HCT116 (cell line): ENCODE results near the gene CSNK2A1. TPM values are rescaled to one million over a fixed set of nuclear protein-coding genes. Genes with fewer than 3 reads are reported as not detected.

Source experiments
- ATAC-seq: fragments of 200-7000 bp; cut with Tn5 transposase; 2 replicates; pipeline ENCODE4 v1.9.1; 2020; ENCODE audit warnings: mild to moderate bottlenecking, moderate library complexity
- BruUV-seq: library from RNA; stranded (reverse); fragments of 400-500 nt; replicated peaks from 2 replicates; lab custom pipeline; 2021; lab: Mats Ljungman, UMichigan
- CTCF ChIA-PET: fragments of 300-600 bp; sonication (Branson Sonifier 250); formaldehyde crosslinking; loops from one replicate; lab custom pipeline; 2021; ENCODE audit warnings: antibody characterized with exemption; lab: Charles Lee
- POLR2A ChIA-PET: fragments of 300-600, 350-600 bp; sonication (Branson Sonifier 250); formaldehyde crosslinking; loops from one replicate; lab custom pipeline; 2021; ENCODE audit warnings: antibody characterized with exemption; lab: Charles Lee
- RAD21 ChIA-PET, 2 experiments: fragments of 300-600 bp; sonication (Branson Sonifier 250); formaldehyde crosslinking; loops; one replicate each; lab custom pipeline; 2023; ENCODE audit warnings: low total read pairs in 2 of 2; ENCODE audit not compliant: uncharacterized antibody in 2 of 2, unreplicated experiment in 2 of 2, low non-redundant PET in 1 of 2; lab: Charles Lee
- DNase-seq: peaks from one replicate; pipeline ENCODE4 v3.0.0-alpha.2; 2010; ENCODE audit warnings: low read depth, low spot score
- H2AFZ ChIP-seq: fragments of 200-600 bp; shearing (Covaris generic), sonication (generic); 2 replicates; pipeline ENCODE4 v1.6.1; 2017; ENCODE audit warnings: low read depth, mixed run types, mixed read lengths, antibody characterized with exemption, low read length; ENCODE audit not compliant: poor library complexity, severe bottlenecking
- H3K27ac ChIP-seq: 2 replicates; pipeline ENCODE4 v1.5.1; 2012; ENCODE audit warnings: low read depth, low read length
- H3K27me3 ChIP-seq: fragments of 200-600 bp; sonication (generic); 2 replicates; pipeline ENCODE4 v1.6.1; 2016; ENCODE audit warnings: mixed run types, low read length, mixed read lengths; ENCODE audit not compliant: insufficient read depth
- H3K36me3 ChIP-seq, 2 experiments: fragments of 200-500 bp in 1 of 2; fragments of 200-600 bp in 1 of 2; sonication (Bioruptor generic) in 1 of 2; sonication (generic) in 1 of 2; 2 replicates each; pipeline versions ENCODE4 v1.5.1 to v1.6.1; 2014 to 2016; ENCODE audit warnings: low read length in 2 of 2, inconsistent platforms in 1 of 2, mixed read lengths in 1 of 2, mixed run types in 1 of 2; ENCODE audit not compliant: insufficient read depth in 2 of 2, control insufficient read depth in 1 of 2
- H3K4me1 ChIP-seq, 2 experiments: fragments of 200-600 bp in 1 of 2; sonication (generic) in 1 of 2; 2 replicates each; pipeline versions ENCODE4 v1.5.1 to v1.6.1; 2012 to 2017; ENCODE audit warnings: low read length in 2 of 2, inconsistent platforms in 1 of 2, mild to moderate bottlenecking in 1 of 2, mixed read lengths in 1 of 2, mixed run types in 1 of 2, moderate library complexity in 1 of 2; ENCODE audit not compliant: insufficient read depth in 2 of 2, control insufficient read depth in 1 of 2
- H3K4me2 ChIP-seq: fragments of 200-600 bp; sonication (generic); 2 replicates; pipeline ENCODE4 v1.6.1; 2017; ENCODE audit warnings: mixed run types, low read length, mixed read lengths
- H3K4me3 ChIP-seq, 2 experiments: fragments of 200-600 bp in 1 of 2; sonication (generic) in 1 of 2; replicated peaks in 1 of 2; 2 replicates each; pipeline ENCODE4 v1.5.1; 2011 to 2016; ENCODE audit warnings: low read length in 2 of 2, control low read depth in 1 of 2, low read depth in 1 of 2, mild to moderate bottlenecking in 1 of 2, mixed read lengths in 1 of 2, mixed run types in 1 of 2
- H3K79me2 ChIP-seq: fragments of 200-600 bp; sonication (generic); 2 replicates; pipeline ENCODE4 v1.6.1; 2017; ENCODE audit warnings: mild to moderate bottlenecking, mixed run types, low read length, moderate library complexity, mixed read lengths; ENCODE audit not compliant: insufficient read depth
- H3K9ac ChIP-seq: fragments of 200-600 bp; sonication (generic); 2 replicates; pipeline ENCODE4 v1.6.1; 2016; ENCODE audit warnings: low read length, mixed read lengths
- H3K9me2 ChIP-seq: fragments of 200-600 bp; sonication (generic), shearing (Covaris generic); 2 replicates; pipeline ENCODE4 v1.6.1; 2017; ENCODE audit warnings: mixed run types, mild to moderate bottlenecking, moderate library complexity; ENCODE audit not compliant: insufficient read depth
- H3K9me3 ChIP-seq, 2 experiments: fragments of 200-500 bp in 1 of 2; fragments of 200-600 bp in 1 of 2; sonication (Bioruptor generic) in 1 of 2; sonication (generic) in 1 of 2; 2 replicates each; pipeline ENCODE4 v1.6.1; 2014 to 2017; ENCODE audit warnings: low read length in 2 of 2, mixed read lengths in 2 of 2, inconsistent platforms in 1 of 2, low read depth in 1 of 2, mild to moderate bottlenecking in 1 of 2, mixed run types in 1 of 2, moderate library complexity in 1 of 2; ENCODE audit not compliant: control insufficient read depth in 1 of 2, insufficient read depth in 1 of 2
- H4K20me1 ChIP-seq: fragments of 200-600 bp; sonication (generic), shearing (Covaris generic); 2 replicates; pipeline ENCODE4 v1.6.1; 2017; ENCODE audit warnings: mixed run types, mild to moderate bottlenecking, moderate library complexity; ENCODE audit not compliant: insufficient read depth
- EGR1 ChIP-seq: IDR thresholded peaks from 2 replicates; pipeline ENCODE4 v1.6.1; 2012; ENCODE audit warnings: low read depth
- FOSL1 ChIP-seq: IDR thresholded peaks from 2 replicates; pipeline ENCODE4 v1.6.1; 2012; ENCODE audit warnings: low read depth
- JUND ChIP-seq: IDR thresholded peaks from 2 replicates; pipeline ENCODE4 v1.6.1; 2012
- POLR2A ChIP-seq: IDR thresholded peaks from 2 replicates; pipeline ENCODE4 v1.7.0; 2011; ENCODE audit warnings: borderline replicate concordance; ENCODE audit not compliant: insufficient read depth, insufficient read length; ENCODE audit errors: extremely low read depth
- POLR2AphosphoS5 ChIP-seq: IDR thresholded peaks from 2 replicates; pipeline ENCODE4 v1.6.1; 2011; ENCODE audit warnings: mild to moderate bottlenecking, low read depth, low read length, moderate library complexity
- SIN3A ChIP-seq: IDR thresholded peaks from 2 replicates; pipeline ENCODE4 v1.6.1; 2012; ENCODE audit warnings: low read depth
- SRF ChIP-seq: IDR thresholded peaks from 2 replicates; pipeline ENCODE4 v1.6.1; 2012; ENCODE audit warnings: low read depth
- ZNF274 ChIP-seq: fragments of 200-500 bp; sonication (Bioruptor generic); IDR thresholded peaks from 2 replicates; pipeline ENCODE4 v1.6.1; 2014; ENCODE audit warnings: mild to moderate bottlenecking, low read depth, low read length, inconsistent platforms
- intact Hi-C: fragments of 100-400 bp; cut with micrococcal nuclease; formaldehyde crosslinking; loops from 2 replicates; pipeline ENCODE4 v1.10.0; 2022
- total RNA-seq: library from RNA; stranded (reverse); gene quantifications from one replicate; pipeline ENCODE4 v1.2.1, GENCODE V29; 2021; ENCODE audit not compliant: unreplicated experiment
- TF ChIP-seq, protein P1 (sequence below): IDR thresholded peaks from 2 replicates; pipeline ENCODE4 v1.6.1; 2012; ENCODE audit warnings: low read depth
- TF ChIP-seq, protein P2 (sequence below): IDR thresholded peaks from 2 replicates; pipeline ENCODE4 v1.6.1; 2012
- TF ChIP-seq, protein P3 (sequence below): IDR thresholded peaks from 2 replicates; pipeline ENCODE4 v1.6.1; 2011; ENCODE audit warnings: mild to moderate bottlenecking, low read length, moderate library complexity; ENCODE audit not compliant: insufficient replicate concordance; ENCODE audit errors: extremely low read depth
- TF ChIP-seq, protein P4 (sequence below), 3 experiments: fragments of 200-600 bp in 1 of 3; sonication (generic) in 1 of 3; IDR thresholded peaks in 2 of 3; conservative IDR thresholded peaks in 1 of 3; 2 replicates each; pipeline ENCODE4 v1.5.1; 2012 to 2017; ENCODE audit warnings: low read depth in 2 of 3, low read length in 2 of 3, antibody characterized with exemption in 1 of 3, borderline replicate concordance in 1 of 3, control low read depth in 1 of 3, mild to moderate bottlenecking in 1 of 3, mixed read lengths in 1 of 3, mixed run types in 1 of 3, moderate library complexity in 1 of 3; ENCODE audit not compliant: insufficient read depth in 1 of 3

Gene CSNK2A1
- total RNA-seq, 1 experiment from 2014 or later = 284 TPM

DNA sequence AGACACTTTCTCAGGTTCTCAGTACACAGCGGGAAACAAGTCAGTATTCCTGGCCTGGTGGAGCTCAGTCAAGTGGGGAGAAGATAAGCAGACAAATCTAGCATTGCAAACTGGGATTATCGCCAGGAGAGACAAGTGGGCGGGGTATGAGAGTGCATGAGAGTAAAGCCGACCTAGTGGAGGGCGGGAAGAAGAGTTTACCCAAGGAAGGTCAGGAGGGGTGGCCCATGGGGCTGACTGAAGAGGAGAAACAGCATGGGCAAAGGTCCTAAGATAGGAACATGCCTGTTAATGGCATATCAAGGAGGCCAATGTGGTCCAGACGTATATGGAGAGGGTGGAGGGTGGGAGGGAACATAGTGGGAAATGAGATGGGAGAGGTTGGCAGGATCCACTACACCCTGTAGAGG lies 12.4 kb upstream of the CSNK2A1 start (continued):
- TF ChIP-seq, protein P1, sequence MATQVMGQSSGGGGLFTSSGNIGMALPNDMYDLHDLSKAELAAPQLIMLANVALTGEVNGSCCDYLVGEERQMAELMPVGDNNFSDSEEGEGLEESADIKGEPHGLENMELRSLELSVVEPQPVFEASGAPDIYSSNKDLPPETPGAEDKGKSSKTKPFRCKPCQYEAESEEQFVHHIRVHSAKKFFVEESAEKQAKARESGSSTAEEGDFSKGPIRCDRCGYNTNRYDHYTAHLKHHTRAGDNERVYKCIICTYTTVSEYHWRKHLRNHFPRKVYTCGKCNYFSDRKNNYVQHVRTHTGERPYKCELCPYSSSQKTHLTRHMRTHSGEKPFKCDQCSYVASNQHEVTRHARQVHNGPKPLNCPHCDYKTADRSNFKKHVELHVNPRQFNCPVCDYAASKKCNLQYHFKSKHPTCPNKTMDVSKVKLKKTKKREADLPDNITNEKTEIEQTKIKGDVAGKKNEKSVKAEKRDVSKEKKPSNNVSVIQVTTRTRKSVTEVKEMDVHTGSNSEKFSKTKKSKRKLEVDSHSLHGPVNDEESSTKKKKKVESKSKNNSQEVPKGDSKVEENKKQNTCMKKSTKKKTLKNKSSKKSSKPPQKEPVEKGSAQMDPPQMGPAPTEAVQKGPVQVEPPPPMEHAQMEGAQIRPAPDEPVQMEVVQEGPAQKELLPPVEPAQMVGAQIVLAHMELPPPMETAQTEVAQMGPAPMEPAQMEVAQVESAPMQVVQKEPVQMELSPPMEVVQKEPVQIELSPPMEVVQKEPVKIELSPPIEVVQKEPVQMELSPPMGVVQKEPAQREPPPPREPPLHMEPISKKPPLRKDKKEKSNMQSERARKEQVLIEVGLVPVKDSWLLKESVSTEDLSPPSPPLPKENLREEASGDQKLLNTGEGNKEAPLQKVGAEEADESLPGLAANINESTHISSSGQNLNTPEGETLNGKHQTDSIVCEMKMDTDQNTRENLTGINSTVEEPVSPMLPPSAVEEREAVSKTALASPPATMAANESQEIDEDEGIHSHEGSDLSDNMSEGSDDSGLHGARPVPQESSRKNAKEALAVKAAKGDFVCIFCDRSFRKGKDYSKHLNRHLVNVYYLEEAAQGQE = no peak
- TF ChIP-seq EGR1 (no peak), FOSL1 (no peak), JUND (no peak), SRF (no peak)

DNA sequence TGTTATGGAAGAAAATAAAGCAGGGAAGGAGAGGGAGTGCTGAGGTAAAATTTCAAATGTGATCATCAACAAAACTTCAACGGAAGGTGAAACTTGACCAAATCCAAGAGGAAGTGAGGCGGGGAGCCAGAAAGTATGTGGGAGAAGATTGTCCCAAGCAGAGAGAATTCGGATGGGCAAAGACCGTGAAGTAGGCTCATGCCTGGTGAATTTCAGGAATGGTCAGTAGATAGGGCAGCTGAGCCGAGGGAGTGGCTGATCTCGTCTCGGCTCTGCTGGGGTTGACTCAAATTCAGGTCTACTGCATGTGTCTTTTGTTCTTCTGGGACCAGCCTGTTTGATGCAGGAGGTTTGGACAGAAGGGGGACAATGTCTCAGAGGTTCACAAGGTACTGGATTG lies 7.0 kb upstream of the CSNK2A1 start:
- H3K36me3 ChIP-seq = no peaks in the 10 kb centered on the region
- H3K9me2 ChIP-seq = no peaks in the 10 kb centered on the region
- CTCF ChIA-PET = no interaction called here
- no TSS peak for BruUV-seq
- no peaks in the 10 kb centered on the region for H3K27me3 ChIP-seq
- H3K4me2 ChIP-seq = no peak overlapping the region
- POLR2A ChIA-PET = no interaction called here
- H3K9me3 ChIP-seq = no peaks in the 10 kb centered on the region
- H2AFZ ChIP-seq = no peak overlapping the region
- no peaks in the 10 kb centered on the region for H4K20me1 ChIP-seq
- H3K4me3 ChIP-seq = no peak overlapping the region
- H3K4me1 ChIP-seq = peaks cover 0 to 13% of the 10 kb centered on the region in 2 experiments; a peak in 2 of 4 replicates
- intact Hi-C loops = no loop called here
- no peak overlapping the region for H3K27ac ChIP-seq
- TF ChIP-seq, protein P2, sequence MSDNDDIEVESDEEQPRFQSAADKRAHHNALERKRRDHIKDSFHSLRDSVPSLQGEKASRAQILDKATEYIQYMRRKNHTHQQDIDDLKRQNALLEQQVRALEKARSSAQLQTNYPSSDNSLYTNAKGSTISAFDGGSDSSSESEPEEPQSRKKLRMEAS = no peak
- TF ChIP-seq, protein P3, sequence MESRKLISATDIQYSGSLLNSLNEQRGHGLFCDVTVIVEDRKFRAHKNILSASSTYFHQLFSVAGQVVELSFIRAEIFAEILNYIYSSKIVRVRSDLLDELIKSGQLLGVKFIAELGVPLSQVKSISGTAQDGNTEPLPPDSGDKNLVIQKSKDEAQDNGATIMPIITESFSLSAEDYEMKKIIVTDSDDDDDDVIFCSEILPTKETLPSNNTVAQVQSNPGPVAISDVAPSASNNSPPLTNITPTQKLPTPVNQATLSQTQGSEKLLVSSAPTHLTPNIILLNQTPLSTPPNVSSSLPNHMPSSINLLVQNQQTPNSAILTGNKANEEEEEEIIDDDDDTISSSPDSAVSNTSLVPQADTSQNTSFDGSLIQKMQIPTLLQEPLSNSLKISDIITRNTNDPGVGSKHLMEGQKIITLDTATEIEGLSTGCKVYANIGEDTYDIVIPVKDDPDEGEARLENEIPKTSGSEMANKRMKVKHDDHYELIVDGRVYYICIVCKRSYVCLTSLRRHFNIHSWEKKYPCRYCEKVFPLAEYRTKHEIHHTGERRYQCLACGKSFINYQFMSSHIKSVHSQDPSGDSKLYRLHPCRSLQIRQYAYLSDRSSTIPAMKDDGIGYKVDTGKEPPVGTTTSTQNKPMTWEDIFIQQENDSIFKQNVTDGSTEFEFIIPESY = no peak
- TF ChIP-seq POLR2A = no peak
- no peak for TF ChIP-seq SIN3A
- no peak for TF ChIP-seq POLR2AphosphoS5
- TF ChIP-seq, protein P4, sequence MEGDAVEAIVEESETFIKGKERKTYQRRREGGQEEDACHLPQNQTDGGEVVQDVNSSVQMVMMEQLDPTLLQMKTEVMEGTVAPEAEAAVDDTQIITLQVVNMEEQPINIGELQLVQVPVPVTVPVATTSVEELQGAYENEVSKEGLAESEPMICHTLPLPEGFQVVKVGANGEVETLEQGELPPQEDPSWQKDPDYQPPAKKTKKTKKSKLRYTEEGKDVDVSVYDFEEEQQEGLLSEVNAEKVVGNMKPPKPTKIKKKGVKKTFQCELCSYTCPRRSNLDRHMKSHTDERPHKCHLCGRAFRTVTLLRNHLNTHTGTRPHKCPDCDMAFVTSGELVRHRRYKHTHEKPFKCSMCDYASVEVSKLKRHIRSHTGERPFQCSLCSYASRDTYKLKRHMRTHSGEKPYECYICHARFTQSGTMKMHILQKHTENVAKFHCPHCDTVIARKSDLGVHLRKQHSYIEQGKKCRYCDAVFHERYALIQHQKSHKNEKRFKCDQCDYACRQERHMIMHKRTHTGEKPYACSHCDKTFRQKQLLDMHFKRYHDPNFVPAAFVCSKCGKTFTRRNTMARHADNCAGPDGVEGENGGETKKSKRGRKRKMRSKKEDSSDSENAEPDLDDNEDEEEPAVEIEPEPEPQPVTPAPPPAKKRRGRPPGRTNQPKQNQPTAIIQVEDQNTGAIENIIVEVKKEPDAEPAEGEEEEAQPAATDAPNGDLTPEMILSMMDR (IDR thresholded peaks at IDR 0.05 in 2 of 3, conservative IDR thresholded peaks at IDR 0.05 in 1 of 3; ENCODE audit: borderline replicate concordance in 1 of 3, insufficient read depth in 1 of 3, low read depth in 2 of 3, low read length in 2 of 3) = no peak
- no peak for TF ChIP-seq ZNF274
- TF ChIP-seq, all 23 proteins: peak for 0
- H3K9ac ChIP-seq = no peak overlapping the region
- ATAC-seq (no peak), DNase-seq (no peak)
- no peaks in the 10 kb centered on the region for H3K79me2 ChIP-seq
- RAD21 ChIA-PET = no interaction called here
